H1 (cell line): Measurements from ENCODE around the gene USP12. TPM values are rescaled to one million over a fixed set of nuclear protein-coding genes. Genes with fewer than 3 reads are reported as not detected.

Source experiments
- CTBP2 ChIP-seq: IDR thresholded peaks from 2 replicates; pipeline ENCODE4 v1.7.0; 2011; ENCODE audit warnings: borderline replicate concordance, mild to moderate bottlenecking, moderate library complexity, mixed read lengths, low read length; ENCODE audit not compliant: insufficient read depth, insufficient read length
- polyA plus RNA-seq, 7 experiments: library from polyadenylated mRNA; depleted of rRNA in 3 of 7; stranded (reverse) in 5 of 7; unstranded in 2 of 7; fragments of >200 nt in 5 of 7; fragments of 200-250 nt in 2 of 7; gene quantifications; 1 replicate in 5 of 7; 2 replicates in 1 of 7; 4 replicates in 1 of 7; pipeline versions ENCODE4 v1.2.1 to v1.2.3, GENCODE V29; 2011 to 2013; ENCODE audit warnings: missing spikeins in 2 of 7, mixed read lengths in 2 of 7
- total RNA-seq: library from RNA; stranded (reverse); fragmentation: NEBNext Ultra II Directional; extraction: Animal tissue kit (Norgen Biotek cat#: 25700); gene quantifications from 2 replicates; pipeline ENCODE4 v1.2.1, GENCODE V29; 2021
- TF ChIP-seq, protein P1 (sequence below), 3 experiments: IDR thresholded peaks; 1 replicate in 2 of 3; 2 replicates in 1 of 3; pipeline versions ENCODE4 v1.5.1 to v1.6.1; 2011; ENCODE audit warnings: low read length in 3 of 3, mild to moderate bottlenecking in 3 of 3, inconsistent platforms in 2 of 3, low read depth in 1 of 3, moderate library complexity in 1 of 3; ENCODE audit not compliant: insufficient read depth in 1 of 3; ENCODE audit errors: control extremely low read depth in 1 of 3

USP12 gene
- total and polyA plus RNA-seq, 2 of the 8 experiments (the other 6 are each of a cell fraction or from before 2014, with no cell fraction given), result 4.0 to 30.0 TPM

DNA sequence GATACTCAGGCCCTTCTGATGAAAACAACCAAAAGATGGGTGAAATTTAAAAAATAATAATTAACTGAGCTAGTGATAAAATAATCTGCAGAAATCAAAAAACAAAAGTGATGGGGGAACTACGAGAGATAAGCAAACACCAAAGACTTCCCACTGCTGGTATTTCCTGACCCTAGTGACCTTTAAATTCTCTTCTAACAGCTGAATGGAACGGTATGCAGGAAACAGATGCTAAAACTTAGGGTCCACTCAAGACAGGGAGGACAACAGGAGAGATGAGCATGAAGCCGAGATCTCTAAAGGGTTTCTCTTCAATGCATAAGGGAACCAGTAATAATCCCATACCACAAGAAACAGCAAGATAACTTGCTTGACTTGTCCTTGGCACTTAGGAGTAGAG lies 50.8 kb downstream of the USP12 start (continued):
- TF ChIP-seq, protein P1, sequence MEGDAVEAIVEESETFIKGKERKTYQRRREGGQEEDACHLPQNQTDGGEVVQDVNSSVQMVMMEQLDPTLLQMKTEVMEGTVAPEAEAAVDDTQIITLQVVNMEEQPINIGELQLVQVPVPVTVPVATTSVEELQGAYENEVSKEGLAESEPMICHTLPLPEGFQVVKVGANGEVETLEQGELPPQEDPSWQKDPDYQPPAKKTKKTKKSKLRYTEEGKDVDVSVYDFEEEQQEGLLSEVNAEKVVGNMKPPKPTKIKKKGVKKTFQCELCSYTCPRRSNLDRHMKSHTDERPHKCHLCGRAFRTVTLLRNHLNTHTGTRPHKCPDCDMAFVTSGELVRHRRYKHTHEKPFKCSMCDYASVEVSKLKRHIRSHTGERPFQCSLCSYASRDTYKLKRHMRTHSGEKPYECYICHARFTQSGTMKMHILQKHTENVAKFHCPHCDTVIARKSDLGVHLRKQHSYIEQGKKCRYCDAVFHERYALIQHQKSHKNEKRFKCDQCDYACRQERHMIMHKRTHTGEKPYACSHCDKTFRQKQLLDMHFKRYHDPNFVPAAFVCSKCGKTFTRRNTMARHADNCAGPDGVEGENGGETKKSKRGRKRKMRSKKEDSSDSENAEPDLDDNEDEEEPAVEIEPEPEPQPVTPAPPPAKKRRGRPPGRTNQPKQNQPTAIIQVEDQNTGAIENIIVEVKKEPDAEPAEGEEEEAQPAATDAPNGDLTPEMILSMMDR (IDR thresholded peaks at IDR 0.05; ENCODE audit: control extremely low read depth in 1 of 3, insufficient read depth in 1 of 3, low read depth in 1 of 3, low read length in 3 of 3), result no peak
- no peak for TF ChIP-seq CTBP2
